NCI-H460 (cell line): Measurements from ENCODE around the gene KDM3A. TPM values are rescaled to one million over a fixed set of nuclear protein-coding genes. Genes with fewer than 3 reads are reported as not detected.
"Not testable (repeated sequence)": the region's sequence is repeated elsewhere in the genome, so short reads cannot be mapped to it uniquely, and the experiment has no call there.

ENCODE experiments used
- DNase-seq: peaks from one replicate; pipeline ENCODE4 v3.0.0-alpha.2; 2016; ENCODE audit warnings: low read depth; ENCODE audit errors: extremely low read depth
- total RNA-seq: library from RNA; depleted of rRNA; stranded (reverse); fragments of >200 nt; shearing (Covaris generic); gene quantifications from 2 replicates; pipeline ENCODE4 v1.2.3, GENCODE V29; 2014

The KDM3A gene
- total RNA-seq, 1 experiment from 2014 or later = 20.1 TPM

- no peak for DNase-seq
Measured at GRCh38 chr2:86470890-86471289, 29.7 kb downstream of the KDM3A start.

- no peak for DNase-seq
Measured at GRCh38 chr2:86471637-86472036, 30.5 kb downstream of the KDM3A start.

GRCh38 chr2:86476092-86476491, 34.9 kb downstream of the KDM3A start:
- no peak for DNase-seq

GRCh38 chr2:86476918-86477317, 35.7 kb downstream of the KDM3A start:
- no peak for DNase-seq

GRCh38 chr2:86477349-86477748, 36.2 kb downstream of the KDM3A start:
- no peak for DNase-seq

- no peak for DNase-seq
Measured at GRCh38 chr2:86480105-86480504, 38.9 kb downstream of the KDM3A start.

GRCh38 chr2:86482034-86482433, 40.9 kb downstream of the KDM3A start:
- no peak for DNase-seq

GRCh38 chr2:86484385-86484784, 43.2 kb downstream of the KDM3A start:
- no peak for DNase-seq

- DNase-seq = no peak
Measured at GRCh38 chr2:86485103-86485502, 43.9 kb downstream of the KDM3A start.

- DNase-seq = no peak
Measured at GRCh38 chr2:86485802-86486201, 44.6 kb downstream of the KDM3A start.

GRCh38 chr2:86487062-86487461, 45.9 kb downstream of the KDM3A start:
- no peak for DNase-seq

GRCh38 chr2:86488561-86489250, 47.5 kb downstream of the KDM3A start:
- DNase-seq = no peak

GRCh38 chr2:86489542-86489941, 48.4 kb downstream of the KDM3A start:
- DNase-seq = no peak

GRCh38 chr2:86490245-86490644, 49.1 kb downstream of the KDM3A start:
- DNase-seq = no peak

- no peak for DNase-seq
Measured at GRCh38 chr2:86491088-86491487, 49.9 kb downstream of the KDM3A start.

- no peak for DNase-seq
Measured at GRCh38 chr2:86492048-86492453, 50.9 kb downstream of the KDM3A start.

- not testable (repeated sequence) for DNase-seq
Measured at GRCh38 chr2:86496391-86496790, 55.2 kb downstream of the KDM3A start.

GRCh38 chr2:86498468-86499260, 57.5 kb downstream of the KDM3A start:
- no peak for DNase-seq

GRCh38 chr2:86499326-86499725, 58.2 kb downstream of the KDM3A start:
- DNase-seq = no peak

- DNase-seq = no peak
Measured at GRCh38 chr2:86500325-86501083, 59.3 kb downstream of the KDM3A start.

- DNase-seq = no peak
Measured at GRCh38 chr2:86507600-86507999, 66.4 kb downstream of the KDM3A start.
